Suprapubic skin (tissue), 3 donors: Measurements from ENCODE around the gene ARL6IP1.

Experiments used
- CTCF ChIP-seq, 2 donors: fragments of 200-600 bp in 1 of 2; fragments of 450-650 bp in 1 of 2; sonication (generic) in 1 of 2; IDR thresholded peaks; one replicate each; pipeline ENCODE4 v1.5.1; 2016 to 2019; ENCODE audit warnings: antibody characterized with exemption in 2 of 2, mild to moderate bottlenecking in 1 of 2, moderate library complexity in 1 of 2
- POLR2A ChIP-seq, 2 donors: fragments of 450-650 bp; IDR thresholded peaks; one replicate each; pipeline ENCODE4 v1.6.1; 2017; ENCODE audit warnings: antibody characterized with exemption in 2 of 2, mild to moderate bottlenecking in 2 of 2, moderate library complexity in 2 of 2

- TF ChIP-seq POLR2A (IDR thresholded peaks at IDR 0.05) (no peak), CTCF (IDR thresholded peaks at IDR 0.05) (no peak)
Observed at GRCh38 chr16:18799500-18799899, 1.8 kb downstream of the ARL6IP1 start.
